HG03025 (cell line): ENCODE measurements around the gene ESRRA.
A peak's percentile ranks its signal among the peaks of the same experiment; 100 is the strongest.

ENCODE experiments used
- ATAC-seq: cut with Tn5 transposase; IDR thresholded peaks from one replicate; pipeline ENCODE4 v1.9.1; 2021; ENCODE audit warnings: mild to moderate bottlenecking, moderate library complexity; ENCODE audit not compliant: unreplicated experiment, low FRiP score

The ESRRA gene

GRCh38 chr11:64305075-64305690 is at the start of gene ESRRA:
Gene ESRRA (plus strand): TSS chr11:64305524. CDS start chr11:64307180, 1,656 bp downstream.
- ATAC-seq: peak; percentile 63

GRCh38 chr11:64256300-64256699 is 49.0 kb upstream of the ESRRA start:
- no peak for ATAC-seq

GRCh38 chr11:64258356-64258755 is 47.0 kb upstream of the ESRRA start:
- ATAC-seq: no peak

- ATAC-seq: no peak
Measured at GRCh38 chr11:64258946-64259532, 46.3 kb upstream of the ESRRA start.

GRCh38 chr11:64259533-64260067 is 45.7 kb upstream of the ESRRA start:
- no peak for ATAC-seq

- ATAC-seq: no peak
Measured at GRCh38 chr11:64260147-64260708, 45.1 kb upstream of the ESRRA start.

GRCh38 chr11:64261556-64262080 is 43.7 kb upstream of the ESRRA start:
- ATAC-seq: no peak

- no peak for ATAC-seq
Measured at GRCh38 chr11:64262271-64263002, 42.9 kb upstream of the ESRRA start.

- ATAC-seq: no peak
Measured at GRCh38 chr11:64263021-64263946, 42.0 kb upstream of the ESRRA start.

GRCh38 chr11:64263947-64264317 is 41.4 kb upstream of the ESRRA start:
- ATAC-seq: no peak

GRCh38 chr11:64264371-64264852 is 40.9 kb upstream of the ESRRA start:
- no peak for ATAC-seq

- no peak for ATAC-seq
Measured at GRCh38 chr11:64265176-64266160, 39.9 kb upstream of the ESRRA start.

GRCh38 chr11:64266339-64266738 is 39.0 kb upstream of the ESRRA start:
- ATAC-seq: no peak

GRCh38 chr11:64267207-64267945 is 37.9 kb upstream of the ESRRA start:
- no peak for ATAC-seq

GRCh38 chr11:64268025-64268892 is 37.1 kb upstream of the ESRRA start:
- ATAC-seq: no peak

GRCh38 chr11:64268893-64269539 is 36.3 kb upstream of the ESRRA start:
- peak; percentile 5 for ATAC-seq
